Stimulated activated CD4-positive, alpha-beta T cell treated with anti-CD3 and anti-CD28 coated beads, Interleukin-4, amount 100 ng/mL, for 24 hours (primary cell): ENCODE measurements around the gene FNDC3A.

ENCODE experiments used
- DNase-seq: peaks from one replicate; pipeline ENCODE4 v3.0.0-alpha.2; 2020

FNDC3A gene

GRCh38 chr13:48975856-48976575 lies at the start of gene FNDC3A:
TSS of gene FNDC3A (plus strand) at chr13:48975912. CDS start at chr13:49006191, 30,279 bp downstream.
- DNase-seq: peak; percentile 90

GRCh38 chr13:48928757-48929430 lies 46.8 kb upstream of the FNDC3A start:
- DNase-seq: no peak

- DNase-seq: no peak
These were observed 44.8 kb upstream of the FNDC3A start for GRCh38 chr13:48930918-48931317.

- DNase-seq: no peak
These were observed 37.3 kb upstream of the FNDC3A start for GRCh38 chr13:48938308-48938943.

- DNase-seq: no peak
These were observed 36.0 kb upstream of the FNDC3A start for GRCh38 chr13:48939728-48940127.

GRCh38 chr13:48942131-48942530 lies 33.6 kb upstream of the FNDC3A start:
- DNase-seq: no peak

- no peak for DNase-seq
These were observed 31.5 kb upstream of the FNDC3A start for GRCh38 chr13:48944221-48944620.

- no peak for DNase-seq
These were observed 30.1 kb upstream of the FNDC3A start for GRCh38 chr13:48945626-48946025.

GRCh38 chr13:48946163-48946562 lies 29.5 kb upstream of the FNDC3A start:
- no peak for DNase-seq

- DNase-seq: no peak
These were observed 25.9 kb upstream of the FNDC3A start for GRCh38 chr13:48949566-48950500.

GRCh38 chr13:48950501-48950875 lies 25.2 kb upstream of the FNDC3A start:
- no peak for DNase-seq

GRCh38 chr13:48954081-48954480 lies 21.6 kb upstream of the FNDC3A start:
- DNase-seq: no peak

- no peak for DNase-seq
These were observed 20.2 kb upstream of the FNDC3A start for GRCh38 chr13:48955536-48955935.

- DNase-seq: no peak
These were observed 14.3 kb upstream of the FNDC3A start for GRCh38 chr13:48961379-48961778.

GRCh38 chr13:48962281-48962680 lies 13.4 kb upstream of the FNDC3A start:
- no peak for DNase-seq

GRCh38 chr13:48965736-48966135 lies 10.0 kb upstream of the FNDC3A start:
- no peak for DNase-seq

- DNase-seq: no peak
These were observed 6.0 kb upstream of the FNDC3A start for GRCh38 chr13:48969685-48970084.

GRCh38 chr13:48973845-48974431 lies 1.8 kb upstream of the FNDC3A start:
- no peak for DNase-seq

GRCh38 chr13:48975101-48975855 lies 434 bp upstream of the FNDC3A start:
- peak; percentile 34 for DNase-seq

- DNase-seq: peak; percentile 58
These were observed 1.0 kb downstream of the FNDC3A start for GRCh38 chr13:48976576-48977285.

- DNase-seq: no peak
These were observed 1.5 kb downstream of the FNDC3A start for GRCh38 chr13:48977286-48977625.
